ENCODE measurements around the gene SRC.

SRC gene

DNA sequence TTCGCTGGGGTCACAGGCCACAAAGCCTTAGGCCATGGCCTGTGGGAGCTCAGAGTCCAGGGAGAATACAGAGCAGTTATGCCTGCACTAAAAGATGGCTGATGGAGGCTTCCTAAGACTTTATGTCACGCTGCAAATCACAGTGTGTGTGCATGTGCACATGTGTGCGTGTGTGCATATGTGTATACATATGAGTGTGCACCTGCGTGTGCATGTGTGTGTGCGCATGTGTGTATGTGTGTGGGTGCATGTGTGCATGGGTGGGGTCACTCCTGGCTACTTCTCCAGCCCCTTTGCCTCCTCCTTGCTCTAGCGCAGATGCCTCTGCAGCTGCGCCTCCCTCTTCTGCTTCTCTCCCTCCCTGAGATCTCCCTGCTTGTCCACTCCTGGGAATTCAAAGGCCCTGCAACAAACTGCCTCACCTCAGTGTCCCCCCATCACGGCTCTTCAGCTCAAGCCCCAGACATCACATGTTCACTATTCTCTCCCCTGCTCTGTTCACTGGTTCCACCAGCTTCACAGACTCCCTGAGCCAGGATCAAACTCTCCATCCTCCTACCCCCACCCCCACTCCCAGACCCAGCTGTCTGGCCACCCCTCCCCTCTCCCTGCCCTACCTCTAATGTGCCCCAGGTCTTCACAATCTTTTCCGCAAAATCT, 90.7 kb downstream of the SRC start:
- DNase-seq: no peak

DNA sequence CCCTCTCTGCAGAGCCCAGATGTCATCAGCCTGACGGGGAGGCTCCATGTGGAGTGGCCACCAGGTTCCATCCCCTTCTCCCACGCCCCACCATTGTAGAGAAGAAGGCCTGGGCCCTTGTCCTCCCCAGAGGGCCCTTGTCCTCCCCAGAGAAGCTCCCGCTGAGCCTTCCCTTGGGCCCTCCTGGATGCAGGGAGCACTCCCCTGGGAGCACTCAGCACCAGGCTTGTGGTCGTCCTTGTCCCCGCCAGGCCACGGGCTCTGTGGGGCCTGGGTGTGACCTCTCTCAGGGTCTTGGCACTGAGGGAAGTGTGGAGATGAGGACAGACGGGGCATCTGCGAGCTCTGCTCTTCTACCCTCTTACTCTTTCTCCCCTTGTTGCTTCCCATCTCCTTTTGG, 91.7 kb downstream of the SRC start:
- DNase-seq: no peak

DNA sequence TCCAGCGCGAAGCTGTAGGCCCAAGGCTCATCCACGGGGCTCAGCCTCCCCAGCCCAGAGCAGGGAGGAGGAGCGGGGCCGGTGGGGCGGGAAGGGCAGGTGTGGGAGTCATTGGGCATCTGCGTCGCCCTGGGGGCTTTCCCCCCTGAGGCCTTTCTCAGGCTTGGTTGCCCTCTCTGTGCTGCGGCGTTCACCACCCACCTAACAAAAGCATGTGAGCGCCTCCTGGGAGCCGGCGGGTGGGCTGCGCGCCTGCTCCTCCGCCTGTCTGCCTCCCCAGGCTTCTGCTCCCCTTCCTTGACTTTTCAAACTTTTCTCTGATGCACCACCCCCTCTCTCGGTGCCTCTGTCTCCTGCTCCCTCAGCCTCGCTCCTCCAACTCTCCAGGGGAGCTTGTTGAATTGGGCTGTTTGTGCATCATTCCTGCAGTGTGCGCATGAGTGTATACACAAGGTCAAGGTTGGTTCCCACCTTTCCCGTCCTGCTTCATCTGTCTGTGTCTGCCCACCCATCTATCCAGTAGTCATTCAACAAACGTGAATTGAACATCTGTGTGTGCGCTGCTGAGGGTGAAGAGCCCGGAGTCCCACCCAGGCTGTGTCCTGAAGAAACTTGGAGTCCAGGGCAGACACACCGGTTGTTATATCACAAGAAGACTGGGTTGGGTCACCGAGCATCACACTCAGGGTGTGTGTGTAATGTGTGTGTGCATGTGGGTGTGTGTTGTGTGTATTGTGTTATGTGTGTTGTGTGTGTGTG, 92.7 kb downstream of the SRC start:
- DNase-seq: no peak

DNA sequence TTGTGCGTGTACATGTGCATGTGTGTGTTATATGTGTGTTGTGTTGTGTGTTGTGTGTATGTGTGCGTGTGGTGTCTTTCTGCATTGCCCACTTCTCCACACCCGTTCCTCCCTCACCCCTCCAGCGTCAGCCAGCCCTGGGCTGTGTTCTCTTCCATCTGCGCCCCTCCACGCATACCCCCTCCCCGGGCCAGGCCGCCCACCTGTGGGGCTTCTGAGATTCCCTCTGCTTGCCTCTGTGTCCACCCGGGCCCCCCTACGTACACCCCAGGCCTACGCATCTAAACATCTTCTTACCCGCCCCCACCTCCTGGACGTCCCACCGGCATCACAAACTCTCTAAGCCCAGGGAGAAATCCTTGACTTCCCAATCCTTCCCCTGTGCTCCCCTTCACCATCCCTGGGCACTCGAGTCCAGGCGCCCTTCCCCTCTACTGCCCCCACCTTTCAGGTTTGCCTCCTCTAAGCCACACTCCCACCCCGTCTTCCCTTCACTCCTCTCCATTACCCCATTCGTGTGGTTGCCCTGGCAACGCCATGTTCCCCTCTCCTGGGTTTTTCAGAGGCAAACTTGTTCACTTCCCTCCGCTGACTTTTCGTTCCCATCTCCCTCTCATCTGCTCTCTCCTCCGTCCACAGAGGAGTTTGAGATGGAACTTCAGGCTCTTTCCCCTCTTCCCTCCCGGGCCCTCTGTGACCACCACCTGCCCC, 93.4 kb downstream of the SRC start:
- DNase-seq: no peak

DNA sequence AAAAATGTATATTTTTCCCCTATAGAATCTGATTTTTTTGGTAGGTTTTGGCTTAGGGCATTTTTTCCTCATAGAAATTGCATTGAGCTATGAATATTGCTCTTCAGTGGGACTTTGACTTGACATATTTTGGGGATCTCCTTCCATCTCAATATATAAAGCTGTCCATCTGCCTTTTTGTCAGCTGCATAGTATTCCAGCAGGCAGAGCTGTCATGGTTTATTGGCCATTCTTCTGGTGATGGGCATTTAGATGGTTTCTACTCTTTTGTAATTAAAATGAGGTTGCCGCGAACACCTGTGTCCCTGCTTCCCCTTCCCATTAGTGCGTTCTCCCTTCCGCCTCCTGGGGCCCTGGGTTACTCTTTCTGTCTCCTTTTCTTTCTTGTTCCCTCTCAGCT, 95.1 kb downstream of the SRC start:
- DNase-seq: no peak

DNA sequence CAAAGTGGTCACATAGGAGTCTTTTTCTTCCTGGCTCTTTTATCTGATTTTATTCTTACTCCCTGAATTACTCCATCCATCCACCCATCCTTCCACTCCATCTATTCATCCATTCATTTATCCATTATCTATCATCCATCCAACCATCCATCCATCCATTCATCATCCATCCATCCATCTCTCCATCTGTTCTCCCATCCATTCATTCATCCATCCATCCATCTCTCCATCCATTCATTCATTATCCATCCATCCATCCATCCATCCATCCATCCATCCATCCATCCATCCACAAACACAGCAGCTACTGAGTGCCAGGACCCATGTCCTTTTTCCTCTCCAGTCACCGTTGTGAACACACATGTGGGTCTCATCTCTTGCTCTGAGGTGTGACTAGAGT, 96.6 kb downstream of the SRC start:
- no peak for DNase-seq

DNA sequence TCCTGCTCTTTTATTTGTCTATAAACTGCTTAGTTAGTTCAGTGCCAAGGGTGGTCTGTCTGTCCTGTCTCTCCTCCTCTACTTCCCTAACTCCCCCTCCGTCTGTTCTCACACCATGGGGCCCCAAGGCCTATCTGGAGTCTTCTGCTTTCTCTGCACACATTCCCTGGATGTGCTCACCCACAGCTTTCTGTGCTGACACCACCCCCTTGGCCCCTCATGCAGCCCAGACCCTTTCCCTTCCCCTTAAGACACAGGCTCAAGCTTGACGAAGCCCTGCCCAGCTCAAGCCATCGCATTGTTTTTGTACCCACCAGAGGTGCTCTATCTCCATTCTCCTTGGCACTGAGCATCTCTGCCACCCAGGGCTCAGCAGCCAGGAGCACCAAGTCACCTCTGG, 97.0 kb downstream of the SRC start:
- DNase-seq: no peak

DNA sequence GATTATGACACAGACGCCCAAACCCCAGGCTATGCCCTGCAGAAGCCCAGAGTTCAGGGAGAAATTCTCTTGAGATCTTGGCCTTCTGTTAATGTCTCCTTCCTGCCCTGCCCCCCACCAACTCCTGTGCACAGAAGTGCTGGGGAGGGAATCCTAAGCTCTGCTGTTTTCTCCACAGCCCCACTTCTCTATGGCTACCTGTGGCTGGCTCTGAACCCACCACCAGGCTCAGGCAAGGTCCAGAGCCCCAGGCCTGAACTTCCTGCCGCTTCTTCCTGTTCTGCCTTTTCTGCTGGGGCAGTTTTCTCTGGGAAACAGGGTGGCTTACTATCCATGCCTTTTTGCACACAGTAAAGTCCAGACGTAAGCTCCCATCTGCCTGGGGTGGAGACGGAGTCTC, 97.7 kb downstream of the SRC start:
- no peak for DNase-seq

DNA sequence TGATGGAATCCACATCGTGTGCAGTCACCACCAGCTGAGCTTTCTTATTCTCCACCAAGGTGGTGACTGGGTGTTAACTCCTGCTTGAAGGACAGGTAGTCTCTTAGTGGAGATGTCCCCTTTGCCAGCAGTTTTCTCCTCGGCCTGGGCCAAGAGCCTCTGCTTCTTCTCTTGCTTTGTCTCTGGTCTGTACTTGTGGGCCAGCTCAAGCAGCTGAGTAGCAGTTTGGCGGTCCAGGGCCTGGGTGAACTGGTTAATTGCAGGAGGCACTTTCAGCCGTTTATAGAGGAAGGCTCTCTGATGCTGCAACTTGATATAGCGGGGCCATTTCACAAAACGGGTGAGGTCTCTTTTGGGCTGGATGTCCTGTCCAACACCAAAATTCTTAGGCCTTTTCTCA, 99.1 kb downstream of the SRC start:
- no peak for DNase-seq

DNA sequence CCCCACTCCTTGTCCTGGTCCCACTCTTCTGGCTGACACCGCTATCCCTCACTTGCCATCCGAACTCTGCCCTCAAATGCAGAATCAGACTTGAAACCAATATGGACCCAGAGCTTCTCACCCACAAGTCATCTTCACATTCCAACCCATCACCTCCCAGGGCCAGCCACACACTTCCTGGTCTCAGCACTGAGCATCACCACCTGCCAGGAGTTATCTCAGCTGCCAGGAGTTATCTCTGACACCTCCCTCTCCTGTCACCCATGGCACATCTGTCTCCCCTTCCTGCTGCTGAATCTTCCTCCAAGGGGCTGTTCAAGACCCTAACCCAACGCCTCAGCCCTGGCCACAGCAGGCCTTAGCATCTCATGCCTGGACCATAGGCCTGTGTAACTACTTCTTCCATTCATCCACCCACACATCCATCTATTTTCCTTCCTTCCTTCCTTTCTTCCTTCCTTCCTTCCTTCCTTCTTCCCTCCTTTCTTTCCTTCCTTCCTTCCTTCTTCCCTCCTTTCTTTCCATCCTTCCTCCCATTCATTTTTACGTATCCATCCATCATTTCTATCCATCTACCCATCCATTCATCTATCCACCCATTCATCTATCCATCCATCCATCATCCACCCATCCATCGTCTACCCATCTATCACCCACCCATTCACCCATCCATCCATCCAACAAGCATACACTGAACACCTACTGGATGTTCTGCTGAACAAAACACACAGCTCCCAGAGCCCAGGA, 100.5 kb downstream of the SRC start:
- DNase-seq: no peak

DNA sequence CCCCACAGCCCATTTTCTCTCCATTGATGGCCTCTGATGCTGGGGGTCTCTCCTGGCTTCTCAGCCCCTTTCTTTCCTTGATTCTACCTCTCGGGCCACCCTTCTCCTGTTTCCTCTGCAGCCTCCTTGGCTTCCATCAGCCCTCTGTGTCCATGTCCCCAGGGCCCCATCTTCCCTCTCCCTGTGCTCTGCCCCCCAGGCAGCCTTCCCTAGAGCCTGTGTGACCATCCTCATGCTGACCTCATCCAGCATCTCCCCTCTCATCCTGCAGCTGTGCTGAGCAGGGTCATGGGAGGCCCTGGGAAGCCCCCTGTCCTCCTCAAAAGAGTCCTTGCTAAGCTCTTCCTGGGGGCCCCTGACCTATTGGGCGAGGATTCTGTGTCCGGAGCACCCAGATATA, 101.7 kb downstream of the SRC start:
- no peak for DNase-seq

DNA sequence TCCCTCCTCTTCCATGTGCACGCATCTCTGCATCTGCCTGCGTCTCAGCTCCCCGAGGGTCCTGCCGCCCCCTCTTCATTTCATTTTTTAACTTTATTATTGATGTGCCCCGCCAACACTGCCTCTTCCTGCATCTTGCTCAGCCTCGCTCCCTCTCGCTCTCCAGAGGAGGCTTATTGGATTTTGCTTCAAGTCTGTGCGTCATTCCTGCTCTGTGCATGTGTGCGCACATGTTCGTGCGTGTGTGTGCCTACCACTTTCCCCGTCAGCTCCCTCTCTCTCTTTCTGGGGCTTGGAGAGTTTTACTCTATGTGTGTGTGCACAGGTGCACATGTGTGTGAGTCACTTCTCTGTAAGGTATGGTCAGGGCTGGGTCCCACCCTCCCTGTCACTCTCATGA, 103.3 kb downstream of the SRC start:
- no peak for DNase-seq

DNA sequence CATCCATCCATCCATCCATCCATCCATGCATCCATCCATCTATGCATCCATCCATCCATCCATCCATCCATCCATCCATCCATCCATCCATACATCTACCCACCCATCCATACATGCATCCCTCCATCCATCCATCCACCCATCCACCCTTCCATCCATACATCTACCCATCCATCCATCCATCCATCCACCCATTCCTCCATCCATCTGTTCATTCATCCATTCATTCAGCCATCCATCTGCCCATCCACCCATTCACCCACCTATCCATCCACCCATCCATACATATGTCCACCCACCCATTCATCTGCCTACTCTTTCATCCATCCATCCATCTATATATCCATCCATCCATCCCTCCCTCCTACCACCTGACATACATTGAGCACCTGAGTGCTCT, 104.4 kb downstream of the SRC start:
- no peak for DNase-seq

DNA sequence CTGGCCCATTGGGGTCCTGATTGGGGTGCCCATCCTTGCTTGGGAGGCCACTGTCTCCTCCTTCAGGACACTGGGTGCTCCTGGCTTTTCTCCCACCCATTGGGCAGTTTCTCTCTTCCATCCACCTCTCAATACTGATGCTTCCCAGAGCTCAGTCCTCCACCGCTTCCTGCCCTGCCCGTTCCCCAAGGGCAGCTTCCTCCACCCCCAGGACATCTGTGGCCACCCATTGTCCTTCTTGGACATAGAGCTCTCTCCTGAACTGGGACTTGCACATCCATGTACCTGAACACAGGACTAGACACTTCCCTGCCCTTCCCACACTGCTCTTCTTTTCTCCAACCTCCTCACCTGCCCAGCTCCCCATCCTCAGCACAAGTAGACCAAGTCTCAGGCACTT, 105.7 kb downstream of the SRC start:
- DNase-seq: no peak

DNA sequence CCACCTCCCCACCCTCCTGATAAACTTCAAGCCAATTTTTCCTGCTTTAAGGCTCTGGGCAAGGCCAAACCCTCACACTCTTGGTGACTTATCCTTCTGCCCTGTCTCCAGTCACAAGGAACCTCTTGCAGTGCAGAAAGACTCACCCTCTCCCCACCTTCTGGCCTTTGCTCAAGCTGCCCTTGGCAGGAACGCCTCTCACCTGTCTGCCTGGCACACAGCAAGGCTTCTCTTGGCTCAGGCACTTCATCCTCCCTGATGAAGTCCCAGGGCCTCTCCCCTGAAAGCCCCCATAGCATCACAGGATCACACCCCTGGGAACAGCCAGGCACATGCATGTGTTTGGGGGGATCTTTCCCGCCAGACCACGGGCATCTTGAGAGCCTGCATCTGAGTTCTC, 106.3 kb downstream of the SRC start:
- no peak for DNase-seq

DNA sequence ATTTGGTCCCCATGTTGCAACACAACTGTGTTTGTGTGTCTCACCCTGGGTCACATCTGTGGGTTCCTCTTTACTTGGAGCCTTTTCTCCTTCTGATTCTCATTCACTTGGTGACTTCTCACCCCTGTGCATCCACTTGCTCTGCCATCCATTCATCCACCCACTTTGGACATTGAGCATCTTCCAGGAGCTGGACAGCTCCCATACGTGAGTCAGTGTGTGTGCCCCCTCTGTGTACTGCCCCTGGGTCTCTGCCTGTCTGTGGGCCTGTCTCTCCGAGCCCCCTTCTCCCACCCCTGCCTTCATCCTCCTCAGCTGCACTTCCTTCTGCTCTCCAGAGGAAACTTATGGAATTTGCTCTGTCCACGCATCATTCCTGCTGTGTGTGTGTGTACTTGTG, 107.3 kb downstream of the SRC start:
- no peak for DNase-seq

DNA sequence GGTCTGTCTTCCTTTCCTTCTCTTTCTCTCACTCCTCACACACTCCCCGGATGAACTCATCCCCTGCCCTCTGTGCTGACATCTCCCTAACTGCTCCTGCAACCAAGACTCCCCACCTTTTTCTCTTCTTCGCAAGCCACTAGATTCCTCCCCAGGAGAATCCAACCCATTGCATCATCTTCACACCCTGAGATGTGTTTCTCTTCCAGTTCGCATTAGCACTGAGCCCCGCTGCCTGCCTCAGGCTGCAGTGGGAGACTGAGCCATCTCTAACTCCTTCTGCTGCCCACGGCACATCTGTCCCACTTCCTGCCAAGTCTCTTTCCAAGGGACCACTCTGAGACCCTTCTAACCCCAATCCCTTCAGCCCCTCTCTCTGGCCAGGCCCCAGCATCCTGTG, 107.9 kb downstream of the SRC start:
- DNase-seq: no peak

DNA sequence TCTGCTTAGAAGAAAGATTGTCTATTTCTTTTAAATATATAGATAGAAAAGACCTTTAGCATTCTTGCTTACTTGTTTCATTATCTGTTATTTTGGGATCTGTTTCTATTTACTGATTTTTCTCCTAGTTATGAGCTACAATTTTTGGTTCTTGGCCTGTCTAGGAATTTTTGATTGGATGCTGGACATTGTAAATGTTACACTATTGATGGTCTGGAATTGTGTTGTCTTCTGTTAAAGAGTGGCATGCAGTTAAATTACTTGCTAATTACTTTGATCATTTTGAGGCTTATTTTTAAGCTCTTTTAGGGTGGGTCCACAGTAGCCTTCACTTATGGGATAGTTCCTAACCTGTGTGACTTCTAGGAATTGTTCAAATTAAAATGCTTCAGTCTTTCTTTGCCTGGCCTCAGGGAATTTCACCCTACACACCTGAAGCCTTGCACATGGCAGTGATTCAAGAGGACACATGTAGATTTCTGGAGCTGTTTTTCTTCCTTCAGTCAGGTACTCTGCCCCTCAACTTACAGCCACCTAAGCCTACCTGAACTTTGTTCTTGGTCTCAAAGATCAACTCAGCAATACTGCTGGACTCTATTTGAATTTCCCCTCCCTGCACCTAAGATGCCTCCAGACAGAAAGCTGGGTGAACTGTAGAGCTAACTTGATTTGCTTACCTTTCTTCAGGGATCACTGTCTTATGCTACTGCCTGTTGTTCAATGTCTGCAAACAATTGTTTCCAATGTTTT, 108.9 kb downstream of the SRC start:
- no peak for DNase-seq
